ENCODE measurements around the gene KCNIP4. TPM values are rescaled to one million over a fixed set of nuclear protein-coding genes. Genes with fewer than 3 reads are reported as not detected.

Gene KCNIP4
- total RNA-seq, 1 donor from 2014 or later = not detected

- Mint-ChIP-seq H3K9me3 (peaks cover 3% of the 10 kb centered on the region), H3K27ac (no peak overlapping the region), H3K27me3 (no peaks in the 10 kb centered on the region), H3K4me3 (no peak overlapping the region), H3K4me1 (no peaks in the 10 kb centered on the region), H3K36me3 (ENCODE audit: low read depth) (no peaks in the 10 kb centered on the region)
- TF ChIP-seq CTCF (IDR thresholded peaks at IDR 0.05) = no peak
- POLR2A ChIA-PET = no interaction called here
- ATAC-seq (ENCODE audit: low read depth) (no peak), DNase-seq (no peak)
- CTCF ChIA-PET = no interaction called here
- intact Hi-C loops (cut with micrococcal nuclease) = no loop called here
Measured at GRCh38 chr4:21514022-21514694, 434.4 kb downstream of the KCNIP4 start.

GRCh38 chr4:21512353-21512752 lies 436.2 kb downstream of the KCNIP4 start:
- no peak for TF ChIP-seq CTCF (IDR thresholded peaks at IDR 0.05)
- DNase-seq = no peak
- no peak for ATAC-seq (ENCODE audit: low read depth)
- no peaks in the 10 kb centered on the region for H3K9me3 Mint-ChIP-seq
- POLR2A ChIA-PET = no interaction called here
- CTCF ChIA-PET = no interaction called here
- intact Hi-C loops (cut with micrococcal nuclease) = no loop called here
- no peak overlapping the region for H3K27ac Mint-ChIP-seq
- H3K4me1 Mint-ChIP-seq = no peaks in the 10 kb centered on the region
- H3K27me3 Mint-ChIP-seq = no peaks in the 10 kb centered on the region
- no peak overlapping the region for H3K4me3 Mint-ChIP-seq
- H3K36me3 Mint-ChIP-seq (ENCODE audit: low read depth) = no peaks in the 10 kb centered on the region

GRCh38 chr4:21507439-21507838 lies 441.1 kb downstream of the KCNIP4 start:
- ChIA-PET CTCF (no interaction called here), POLR2A (no interaction called here)
- no peaks in the 10 kb centered on the region for H3K4me1 Mint-ChIP-seq
- DNase-seq (no peak), ATAC-seq (ENCODE audit: low read depth) (no peak)
- no peaks in the 10 kb centered on the region for H3K9me3 Mint-ChIP-seq
- no peak overlapping the region for H3K4me3 Mint-ChIP-seq
- no peaks in the 10 kb centered on the region for H3K27me3 Mint-ChIP-seq
- no peak for TF ChIP-seq CTCF (IDR thresholded peaks at IDR 0.05)
- H3K27ac Mint-ChIP-seq = no peak overlapping the region
- H3K36me3 Mint-ChIP-seq (ENCODE audit: low read depth) = no peaks in the 10 kb centered on the region
- intact Hi-C loops (cut with micrococcal nuclease) = no loop called here

GRCh38 chr4:21490682-21491081 lies 457.9 kb downstream of the KCNIP4 start:
- no peaks in the 10 kb centered on the region for H3K9me3 Mint-ChIP-seq
- TF ChIP-seq CTCF (IDR thresholded peaks at IDR 0.05) = no peak

GRCh38 chr4:21476757-21477156 lies 471.8 kb downstream of the KCNIP4 start:
- ATAC-seq (ENCODE audit: low read depth) (no peak), DNase-seq (no peak)
- intact Hi-C loops (cut with micrococcal nuclease) = no loop called here
- ChIA-PET POLR2A (no interaction called here), CTCF (no interaction called here)
- Mint-ChIP-seq H3K27me3 (no peaks in the 10 kb centered on the region), H3K36me3 (ENCODE audit: low read depth) (no peaks in the 10 kb centered on the region), H3K9me3 (peaks cover 2% of the 10 kb centered on the region), H3K27ac (no peak overlapping the region), H3K4me1 (no peaks in the 10 kb centered on the region), H3K4me3 (no peak overlapping the region)
- TF ChIP-seq CTCF (IDR thresholded peaks at IDR 0.05) = no peak

More at GRCh38 chr4:21490682-21491081, 457.9 kb downstream of the KCNIP4 start:
- ATAC-seq (ENCODE audit: low read depth) = no peak
- Mint-ChIP-seq H3K4me3 (no peak overlapping the region), H3K27me3 (no peaks in the 10 kb centered on the region), H3K4me1 (no peaks in the 10 kb centered on the region), H3K36me3 (ENCODE audit: low read depth) (no peaks in the 10 kb centered on the region), H3K27ac (no peak overlapping the region)
- POLR2A ChIA-PET = no interaction called here
- no peak for DNase-seq
- CTCF ChIA-PET = no interaction called here
- intact Hi-C loops (cut with micrococcal nuclease) = no loop called here
